ENCODE measurements around the gene OVCA2. TPM values are rescaled to one million over a fixed set of nuclear protein-coding genes. Genes with fewer than 3 reads are reported as not detected.

The OVCA2 gene
- total RNA-seq, 1 experiment from 2014 or later: 42.5 TPM

- Histone ChIP-seq H3K4me3 (ENCODE audit: low read depth in 2 of 2, low read length in 2 of 2) (no peak overlapping the region), H3K9me3 (ENCODE audit: control insufficient read depth, insufficient read depth, low read depth, low read length) (no peaks in the 10 kb centered on the region), H3K36me3 (ENCODE audit: control insufficient read depth, insufficient read depth, low read length) (no peaks in the 10 kb centered on the region; the same call in 1 of the 2 replicates), H3K4me1 (ENCODE audit: control insufficient read depth, insufficient read depth, low read length) (no peaks in the 10 kb centered on the region), H3K27me3 (ENCODE audit: control insufficient read depth, insufficient read depth, low read length) (no peaks in the 10 kb centered on the region), H3K27ac (ENCODE audit: low read length) (no peak overlapping the region)
- TF ChIP-seq REST (IDR thresholded peaks at IDR 0.05; ENCODE audit: insufficient read depth in 1 of 2, low read depth in 2 of 2, low read length in 1 of 2) (no peak), SIN3A (IDR thresholded peaks at IDR 0.05; ENCODE audit: borderline replicate concordance, insufficient read depth, low read depth, low read length) (no peak), TCF7L2 (IDR thresholded peaks at IDR 0.05; ENCODE audit: low read depth, low read length) (no peak), CTCF (IDR thresholded peaks at IDR 0.05) (no peak), POLR2AphosphoS5 (IDR thresholded peaks at IDR 0.05; ENCODE audit: low read depth, low read length) (no peak)
- ChIA-PET POLR2A (no interaction called here), CTCF (no interaction called here)
- intact Hi-C loops (cut with micrococcal nuclease; ENCODE audit: unreplicated experiment): no loop called here
- no peak for DNase-seq (ENCODE audit: low read depth, low spot score)
- in situ Hi-C loops (cut with HindIII; ENCODE audit: low pct_unique_long_range_greater_than_20kb, low sequenced_read_pairs): no loop called here
- no peak for ATAC-seq
- no TSS peak for BruUV-seq (replicated peaks)
Measured at GRCh38 chr17:2067048-2067561, 25.3 kb downstream of the OVCA2 start.

- H3K27me3 ChIP-seq (ENCODE audit: control insufficient read depth, insufficient read depth, low read length): no peaks in the 10 kb centered on the region
- no peaks in the 10 kb centered on the region for H3K9me3 ChIP-seq (ENCODE audit: control insufficient read depth, insufficient read depth, low read depth, low read length)
- intact Hi-C loops (cut with micrococcal nuclease; ENCODE audit: unreplicated experiment) (no loop called here), in situ Hi-C loops (cut with HindIII; ENCODE audit: low pct_unique_long_range_greater_than_20kb, low sequenced_read_pairs) (no loop called here)
- no peak overlapping the region for H3K27ac ChIP-seq (ENCODE audit: low read length)
- no peak for ATAC-seq
- TF ChIP-seq POLR2AphosphoS5 (IDR thresholded peaks at IDR 0.05; ENCODE audit: low read depth, low read length) (no peak), SIN3A (IDR thresholded peaks at IDR 0.05; ENCODE audit: borderline replicate concordance, insufficient read depth, low read depth, low read length) (no peak), TCF7L2 (IDR thresholded peaks at IDR 0.05; ENCODE audit: low read depth, low read length) (no peak), REST (IDR thresholded peaks at IDR 0.05; ENCODE audit: insufficient read depth in 1 of 2, low read depth in 2 of 2, low read length in 1 of 2) (no peak), CTCF (IDR thresholded peaks at IDR 0.05) (no peak)
- no TSS peak for BruUV-seq (replicated peaks)
- no peaks in the 10 kb centered on the region; the same call in 1 of the 2 replicates for H3K36me3 ChIP-seq (ENCODE audit: control insufficient read depth, insufficient read depth, low read length)
- no peak for DNase-seq (ENCODE audit: low read depth, low spot score)
- POLR2A ChIA-PET: no interaction called here
- no peak overlapping the region for H3K4me3 ChIP-seq (ENCODE audit: low read depth in 2 of 2, low read length in 2 of 2)
- CTCF ChIA-PET: interaction anchor here (0.6 kb wide), 1 partner anchor 23 kb away, joined by 5 read pairs; no protein-coding TSS in a partner anchor
- H3K4me1 ChIP-seq (ENCODE audit: control insufficient read depth, insufficient read depth, low read length): no peaks in the 10 kb centered on the region
Measured at GRCh38 chr17:2067608-2068024, 25.8 kb downstream of the OVCA2 start.
